GM21619 (cell line): ENCODE data around the gene RND2.
"Not testable (repeated sequence)": the region's sequence is repeated elsewhere in the genome, so short reads cannot be mapped to it uniquely, and the experiment has no call there.

Source experiments
- ATAC-seq: cut with Tn5 transposase; IDR thresholded peaks from one replicate; pipeline ENCODE4 v1.9.1; 2021; ENCODE audit not compliant: unreplicated experiment

RND2 gene, protein sequence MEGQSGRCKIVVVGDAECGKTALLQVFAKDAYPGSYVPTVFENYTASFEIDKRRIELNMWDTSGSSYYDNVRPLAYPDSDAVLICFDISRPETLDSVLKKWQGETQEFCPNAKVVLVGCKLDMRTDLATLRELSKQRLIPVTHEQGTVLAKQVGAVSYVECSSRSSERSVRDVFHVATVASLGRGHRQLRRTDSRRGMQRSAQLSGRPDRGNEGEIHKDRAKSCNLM

DNA sequence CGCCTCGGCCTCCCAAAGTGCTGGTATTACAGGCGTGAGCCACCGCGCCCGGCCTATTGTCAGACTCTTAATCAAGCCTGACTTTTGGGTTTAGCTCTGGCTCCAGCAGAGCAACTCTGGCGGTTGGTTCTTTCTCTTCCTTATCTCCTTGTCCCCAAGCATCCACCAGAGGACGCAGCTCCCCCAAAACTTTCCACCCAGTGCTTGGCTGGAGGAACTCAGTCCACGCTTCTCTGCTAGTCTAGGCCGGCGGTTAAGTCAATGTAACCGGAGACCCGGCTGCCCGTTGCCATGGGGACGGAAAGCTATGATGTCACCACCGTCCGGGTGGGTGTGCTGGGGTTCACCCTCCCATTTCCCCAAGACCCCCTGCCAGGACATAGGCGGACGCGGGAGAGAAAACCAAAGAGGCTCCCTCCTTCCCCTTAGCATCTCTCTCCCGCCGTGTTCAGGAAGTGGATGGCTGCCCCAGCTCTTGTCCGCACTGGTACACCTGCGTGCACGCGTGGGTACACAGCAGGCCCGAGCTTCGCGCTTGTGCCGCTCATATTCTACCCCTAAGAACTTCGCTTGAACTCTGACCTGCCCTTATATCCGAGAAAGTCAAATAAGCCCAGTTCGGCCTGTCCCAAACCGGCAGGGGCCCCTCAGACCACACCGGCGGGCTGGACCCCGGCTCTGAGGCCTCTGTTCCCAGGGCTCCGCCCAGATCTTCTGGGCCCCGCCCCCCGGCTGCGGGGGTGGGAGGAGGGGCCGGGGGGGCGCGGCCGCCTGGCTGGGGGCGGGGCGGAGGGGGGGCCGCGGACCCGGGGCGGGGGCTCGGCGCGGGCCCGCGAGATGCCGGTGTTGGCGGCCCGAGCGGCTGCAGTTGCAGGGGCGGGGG is at the start of gene RND2:
Gene RND2 (plus strand): TSS at position 825 of the 883 bp plus-strand sequence. CDS start 117 bp downstream, outside the sequence.
- ATAC-seq: peak; percentile 41

- ATAC-seq: no peak
Observed at GRCh38 chr17:42975265-42975664, 49.8 kb upstream of the RND2 start.

DNA sequence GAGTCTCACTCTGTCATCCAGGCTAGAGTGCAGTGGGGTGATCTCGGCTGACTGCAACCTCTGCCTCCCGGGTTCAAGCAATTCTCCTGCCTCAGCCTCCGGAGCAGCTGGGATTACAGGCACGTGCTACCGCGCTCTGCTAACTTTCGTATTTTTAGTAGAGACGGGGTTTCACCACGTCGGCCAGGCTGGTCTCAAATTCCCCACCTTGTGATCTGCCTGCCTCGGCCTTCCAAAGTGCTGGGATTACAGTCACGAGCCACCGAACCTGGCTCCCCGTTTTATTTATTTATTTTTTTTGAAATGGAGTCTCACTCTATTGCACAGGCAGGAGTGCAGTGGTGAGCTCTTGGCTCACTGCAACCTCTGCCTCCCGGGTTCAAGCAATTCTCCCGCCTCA is 49.3 kb upstream of the RND2 start:
- ATAC-seq: not testable (repeated sequence)

DNA sequence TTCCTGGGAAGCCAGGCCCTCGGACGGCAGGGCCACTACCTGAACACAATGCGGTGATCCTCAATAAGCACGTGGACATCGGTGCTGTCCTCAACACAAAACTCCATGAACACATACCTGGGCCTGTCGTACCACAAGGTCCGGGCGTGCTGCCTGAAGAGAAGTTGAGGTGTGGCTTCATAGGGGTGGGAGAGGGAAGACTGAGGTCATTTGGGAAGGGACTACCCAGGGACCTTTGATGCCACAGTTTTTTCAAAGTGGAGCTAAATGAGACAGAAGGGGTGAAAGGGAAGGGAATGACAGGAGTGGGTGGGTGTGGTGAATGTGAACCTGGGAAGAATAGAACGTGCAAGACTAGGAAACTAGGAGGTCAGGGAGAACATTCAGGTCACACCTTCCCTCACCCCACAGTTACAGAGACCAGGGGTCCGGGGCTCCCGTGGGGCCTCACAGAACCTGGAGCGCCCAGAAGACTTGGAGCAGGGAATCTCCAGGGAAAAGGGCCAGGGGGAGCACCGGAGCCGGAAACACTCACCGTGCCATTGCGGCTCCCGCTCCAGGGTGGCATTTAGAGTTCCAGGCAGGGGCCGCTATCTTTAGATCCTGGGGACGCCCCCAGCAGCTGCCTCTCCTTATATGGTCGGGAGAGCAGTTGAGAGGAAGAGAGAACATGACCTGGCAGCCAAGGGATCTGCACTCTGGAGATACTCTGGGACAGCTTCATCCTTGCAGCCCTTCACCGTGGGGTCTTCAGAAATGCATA is 45.3 kb upstream of the RND2 start, which contains the start of gene PTGES3L:
Gene PTGES3L (minus strand): TSS at position 570 of the 763 bp plus-strand sequence. CDS start 27 bp downstream, at position 543.
- no peak for ATAC-seq

DNA sequence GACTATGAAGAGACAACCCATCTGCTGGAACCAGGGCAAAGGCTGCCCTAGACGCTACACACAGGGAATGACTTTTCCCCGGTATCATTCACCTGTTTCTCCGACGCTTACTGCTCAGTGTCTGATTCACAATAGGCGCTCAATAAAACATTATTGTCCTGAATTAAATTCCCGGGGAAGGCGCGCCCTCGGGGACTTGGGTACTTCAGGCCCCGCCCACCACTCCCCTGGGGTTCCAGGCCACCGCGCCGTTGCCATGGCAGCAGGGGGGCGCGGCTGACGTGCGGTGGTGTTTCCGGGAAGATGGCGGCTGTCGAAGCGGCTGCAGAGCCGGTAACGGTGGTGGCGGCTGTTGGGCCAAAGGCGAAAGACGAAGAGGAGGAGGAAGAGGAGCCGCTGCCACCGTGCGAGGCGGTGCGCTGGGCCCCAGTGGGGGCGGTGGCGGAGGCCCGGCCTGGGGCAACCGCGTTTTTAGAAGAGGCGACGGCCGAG is 44.7 kb upstream of the RND2 start, which contains the start of gene RUNDC1:
Gene RUNDC1 (plus strand): TSS at position 292 of the 492 bp plus-strand sequence. CDS start 12 bp downstream, at position 304.
- ATAC-seq: peak; percentile 57

- ATAC-seq: peak; percentile 35
Observed at GRCh38 chr17:42980766-42981397, 44.1 kb upstream of the RND2 start.

- ATAC-seq: no peak
Observed at GRCh38 chr17:42982266-42982665, 42.8 kb upstream of the RND2 start.

DNA sequence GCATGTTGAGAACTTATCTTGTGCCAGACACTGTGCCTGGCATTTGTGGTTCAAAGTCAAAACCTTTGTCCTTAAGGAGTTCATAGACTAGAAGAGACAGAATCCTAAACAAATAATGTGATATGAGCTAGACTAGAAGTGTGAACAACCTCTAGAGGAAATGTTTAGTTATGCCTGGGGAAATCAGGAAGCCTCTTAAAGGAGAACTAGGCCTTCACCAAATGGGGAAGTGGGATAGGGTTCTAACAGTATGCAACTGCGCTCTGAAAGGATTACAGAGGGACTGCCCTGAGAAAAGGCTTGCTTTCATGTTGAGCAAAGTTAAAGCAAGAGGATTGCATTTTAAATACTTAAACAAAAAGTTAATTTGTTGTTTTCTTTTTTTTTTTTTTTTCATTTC is 39.8 kb upstream of the RND2 start:
- ATAC-seq: peak; percentile 50

DNA sequence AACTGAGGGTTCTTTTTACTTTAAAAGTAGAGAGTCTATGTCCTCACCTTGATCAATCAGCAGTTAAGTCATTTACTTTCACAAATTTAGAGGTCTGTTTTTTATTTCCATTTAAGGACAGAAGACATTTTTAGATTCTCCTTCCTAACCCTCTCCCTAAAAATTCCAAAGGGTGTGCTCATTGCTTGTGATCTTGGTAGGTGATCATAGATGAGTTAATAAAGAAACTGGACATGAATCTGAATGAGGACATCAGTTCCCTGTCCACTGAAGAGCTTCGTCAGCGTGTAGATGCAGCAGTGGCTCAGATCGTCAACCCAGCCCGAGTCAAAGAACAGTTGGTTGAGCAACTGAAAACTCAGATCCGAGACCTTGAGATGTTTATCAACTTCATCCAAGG is 35.9 kb upstream of the RND2 start:
- no peak for ATAC-seq

DNA sequence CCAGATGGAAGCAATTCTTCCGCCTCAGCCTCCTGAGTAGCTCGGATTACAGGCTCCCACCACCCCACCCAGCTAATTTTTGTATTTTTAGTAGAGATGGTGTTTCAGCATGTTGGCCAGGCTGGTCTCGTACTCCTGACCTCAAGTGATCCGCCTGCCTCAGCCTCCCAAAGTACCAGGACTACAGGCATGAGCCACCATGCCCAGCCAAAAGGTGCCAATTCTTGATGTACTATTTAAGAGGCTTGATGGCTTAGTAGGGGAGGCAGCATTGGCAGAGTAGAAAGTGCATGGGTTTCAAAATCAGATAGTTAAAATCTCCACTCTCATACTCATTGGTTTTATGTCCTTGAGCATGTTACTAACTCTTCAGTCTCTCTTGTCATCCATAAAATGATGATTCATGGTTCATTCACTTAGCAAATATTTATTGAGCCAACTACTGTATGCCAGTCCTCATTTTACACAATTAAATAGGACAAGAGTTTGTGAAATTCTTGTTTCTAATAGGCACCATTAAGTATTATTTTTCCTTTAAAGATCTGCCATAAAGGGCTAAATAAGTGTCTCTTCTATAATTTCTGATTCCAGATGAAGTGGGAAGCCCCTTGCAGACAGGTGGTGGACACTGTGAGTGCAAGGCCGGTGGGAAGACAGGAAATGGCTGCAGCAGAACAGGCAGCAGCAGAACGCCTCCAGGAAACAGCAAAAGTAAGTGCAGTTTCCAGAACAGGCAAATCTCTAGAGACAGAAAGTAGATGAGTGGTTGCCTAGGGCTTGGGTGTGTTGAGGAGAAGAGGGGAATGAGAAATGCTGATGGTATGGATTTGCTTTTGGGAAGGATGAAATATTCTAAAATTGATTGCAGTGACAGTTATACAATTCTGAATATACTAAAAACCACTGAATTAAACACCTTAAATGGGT is 35.0 kb upstream of the RND2 start:
- no peak for ATAC-seq

GRCh38 chr17:42991471-42991870 is 33.6 kb upstream of the RND2 start:
- no peak for ATAC-seq

DNA sequence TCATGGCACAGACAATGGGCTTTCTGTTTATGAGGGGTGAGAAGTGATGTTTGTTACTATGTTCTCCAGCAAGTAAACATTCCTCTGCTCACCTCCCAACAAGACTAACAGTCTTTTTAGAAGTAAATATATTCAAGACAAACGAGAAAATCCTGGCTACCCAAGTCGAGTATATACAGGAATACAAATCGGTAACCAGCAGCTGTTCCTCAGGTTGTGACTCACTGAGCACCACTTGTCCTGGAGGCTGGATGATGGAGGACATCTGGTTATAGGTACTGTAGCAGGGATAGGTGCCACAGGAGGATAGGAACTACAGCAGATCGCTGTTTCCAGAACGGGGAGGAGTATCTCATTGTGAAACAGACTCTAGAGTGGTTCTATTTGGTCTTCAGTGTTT is 32.2 kb upstream of the RND2 start:
- no peak for ATAC-seq

- ATAC-seq: not testable (repeated sequence)
Observed at GRCh38 chr17:42993913-42994312, 31.1 kb upstream of the RND2 start.

DNA sequence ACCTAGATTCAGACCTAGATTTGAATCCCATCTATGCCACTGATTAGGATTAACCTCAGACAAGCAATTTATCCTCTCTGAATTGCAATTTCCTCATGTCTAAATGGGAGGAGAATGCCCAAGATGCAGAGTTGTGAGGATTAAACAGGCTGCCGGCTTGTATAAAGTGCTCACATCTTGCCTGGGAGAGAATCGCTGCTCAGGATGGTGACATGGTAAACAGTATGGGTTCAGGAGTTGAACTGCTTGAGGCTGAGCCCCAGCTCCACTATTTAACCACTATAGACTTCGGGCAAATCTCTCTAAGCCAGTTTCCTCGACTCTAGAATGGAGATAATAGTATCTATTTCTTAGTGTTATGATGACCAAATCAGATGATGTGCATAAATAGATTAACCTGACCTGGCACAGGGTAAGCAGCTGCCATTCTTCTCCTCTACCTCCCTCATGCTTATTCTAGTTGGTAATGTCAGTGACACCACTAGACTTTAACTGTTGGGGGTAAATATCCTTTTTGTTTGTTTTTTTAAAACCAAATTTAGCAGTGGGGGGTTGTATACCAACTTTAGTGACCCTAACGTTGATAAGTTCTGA is 27.5 kb upstream of the RND2 start:
- ATAC-seq: no peak

GRCh38 chr17:42997984-42998938 is 26.8 kb upstream of the RND2 start, which contains the start of gene RPL27:
Gene RPL27 (plus strand): TSS chr17:42998419. CDS start chr17:42998751, 332 bp downstream.
- ATAC-seq: peak; percentile 92

GRCh38 chr17:42999003-42999525 is 26.0 kb upstream of the RND2 start:
- ATAC-seq: no peak

- not testable (repeated sequence) for ATAC-seq
Observed at GRCh38 chr17:43000894-43001293, 24.1 kb upstream of the RND2 start.
